SKM-1 (cell line): ENCODE measurements around the gene GTF2IRD1.
A peak's percentile ranks its signal among the peaks of the same experiment; 100 is the strongest.
"Not testable (repeated sequence)": the region's sequence is repeated elsewhere in the genome, so short reads cannot be mapped to it uniquely, and the experiment has no call there.

Experiments
- DNase-seq: peaks from one replicate; lab custom pipeline; 2025; ENCODE audit not compliant: unreplicated experiment; lab: John Stamatoyannopoulos, UW

The GTF2IRD1 gene

GRCh38 chr7:74544706-74545469, 91.2 kb downstream of the GTF2IRD1 start:
- DNase-seq: peak; percentile 82

DNA sequence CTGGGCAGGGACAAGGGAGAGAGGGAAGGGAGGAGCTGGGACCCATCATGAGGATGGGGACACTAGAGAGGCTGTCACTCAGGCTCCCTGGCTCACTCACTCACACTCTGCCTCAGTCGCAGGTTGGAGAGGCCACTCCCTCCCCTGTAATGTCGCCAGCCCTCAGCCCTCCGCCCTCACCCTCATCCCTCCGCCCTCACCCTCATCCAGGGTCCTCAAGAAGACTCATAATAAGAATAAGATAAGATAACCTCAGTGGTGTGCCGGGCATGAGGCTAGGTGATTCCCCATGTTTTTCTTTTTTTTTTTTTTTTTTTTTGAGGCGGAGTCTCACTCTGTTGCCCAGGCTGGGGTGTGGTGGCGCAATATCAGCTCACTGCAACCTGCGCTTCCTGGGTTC, 92.2 kb downstream of the GTF2IRD1 start:
- DNase-seq: no peak

DNA sequence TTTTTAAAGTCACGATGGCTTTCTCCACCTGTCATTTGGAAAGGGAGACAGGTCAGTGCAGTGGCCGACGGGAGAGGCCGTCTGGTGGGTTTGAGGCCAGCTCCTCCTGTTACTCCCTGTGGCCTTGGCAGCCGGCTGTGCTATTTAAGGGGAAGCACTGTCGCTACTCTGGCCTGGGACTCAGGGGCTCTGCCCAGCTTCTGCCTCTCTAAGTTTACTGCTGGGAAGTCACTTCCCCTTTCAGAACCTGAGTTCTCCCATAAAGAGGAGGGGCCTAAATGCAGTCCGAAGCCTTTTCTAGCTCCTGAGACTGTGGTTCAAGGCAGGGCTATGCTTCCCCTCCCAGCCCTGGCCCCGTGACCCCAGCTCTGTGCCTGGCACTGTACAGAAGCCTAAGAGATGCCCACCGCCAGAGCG, 99.9 kb downstream of the GTF2IRD1 start:
- DNase-seq: peak; percentile 51

DNA sequence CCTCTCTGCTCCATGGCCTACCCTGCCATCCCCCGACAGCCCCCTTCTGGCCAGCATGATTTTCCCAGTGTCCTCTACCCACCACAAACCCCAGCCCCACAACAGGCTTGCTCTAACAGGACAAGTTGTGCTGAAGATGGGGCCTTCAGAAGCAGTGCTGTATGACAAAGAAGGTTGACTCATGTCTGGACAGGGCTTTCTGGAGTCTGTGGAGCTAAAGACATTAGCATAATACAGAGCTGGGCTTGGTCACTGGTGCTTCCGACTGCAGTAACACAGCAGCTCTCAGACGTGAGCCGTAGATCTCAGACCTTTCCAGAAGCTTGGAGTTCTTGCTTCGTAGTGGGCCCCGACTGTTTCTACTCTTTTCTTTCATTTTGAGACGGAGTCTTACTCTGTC, 100.5 kb downstream of the GTF2IRD1 start:
- DNase-seq: no peak

DNA sequence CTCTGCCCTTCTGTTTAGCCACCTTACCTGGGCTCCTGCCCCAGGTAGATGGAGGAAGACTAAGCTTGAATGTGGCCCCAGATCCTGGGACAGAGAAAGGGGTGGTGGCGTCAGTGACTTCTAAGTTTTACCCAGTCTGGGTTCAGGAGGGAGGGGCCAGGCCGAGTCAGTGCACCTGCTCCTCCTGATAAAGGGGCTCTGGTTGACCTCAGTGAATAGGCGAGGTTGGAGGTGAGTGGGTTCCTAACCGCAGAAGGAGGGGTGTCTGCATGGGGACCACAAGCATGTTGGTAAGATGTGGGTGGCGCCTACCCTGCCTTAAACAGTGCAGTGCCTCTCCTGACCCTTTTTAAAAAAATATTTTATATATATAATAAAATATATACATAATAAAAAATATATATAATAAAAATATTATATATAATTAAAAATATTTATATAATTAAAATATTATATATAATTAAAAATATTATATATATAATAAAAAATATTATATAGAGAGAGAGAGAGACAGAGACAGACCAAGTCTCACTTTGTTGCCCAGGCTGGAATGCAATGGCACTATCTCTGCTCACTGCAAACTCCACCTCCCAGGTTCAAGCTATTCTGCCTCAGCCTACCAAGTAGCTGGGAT, 106.5 kb downstream of the GTF2IRD1 start:
- no peak for DNase-seq

DNA sequence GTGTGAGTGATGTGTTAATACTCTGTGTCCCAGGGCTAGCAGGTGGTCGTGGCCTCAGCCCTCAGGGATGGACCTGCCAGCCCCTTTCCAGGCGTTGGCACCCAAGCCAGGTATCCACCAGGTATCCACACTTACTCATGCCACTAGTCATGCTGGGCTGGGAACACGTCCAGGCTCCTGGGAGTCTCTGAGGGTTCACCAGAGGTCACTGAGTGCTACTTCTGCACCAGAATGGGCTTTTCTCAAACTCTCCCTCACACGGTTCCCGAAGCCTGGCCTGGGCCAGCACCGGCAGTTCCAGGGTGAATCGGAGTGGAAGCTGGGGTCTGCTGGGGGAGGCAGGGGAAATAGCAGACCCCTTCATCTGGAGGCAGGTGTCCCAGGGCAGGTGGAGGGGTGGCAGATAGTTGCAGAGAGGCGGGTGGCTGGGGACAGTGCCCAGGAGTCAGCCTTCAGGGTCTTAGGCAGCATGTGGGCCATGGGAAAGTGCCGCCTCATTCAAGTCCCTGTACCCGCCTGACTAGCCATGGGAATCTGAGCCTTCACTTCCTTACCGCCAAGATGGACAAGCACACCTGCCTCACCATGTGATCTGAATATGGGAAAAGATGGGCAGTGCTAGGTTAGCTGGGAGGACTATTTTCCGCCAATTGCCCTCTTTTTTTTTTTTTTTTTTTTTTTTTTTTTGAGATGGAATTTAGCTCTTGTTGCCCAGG, 108.3 kb downstream of the GTF2IRD1 start:
- DNase-seq: no peak

GRCh38 chr7:74563639-74564038, 109.9 kb downstream of the GTF2IRD1 start:
- DNase-seq: not testable (repeated sequence)

- DNase-seq: no peak
Observed at GRCh38 chr7:74567318-74567668, 113.6 kb downstream of the GTF2IRD1 start.

DNA sequence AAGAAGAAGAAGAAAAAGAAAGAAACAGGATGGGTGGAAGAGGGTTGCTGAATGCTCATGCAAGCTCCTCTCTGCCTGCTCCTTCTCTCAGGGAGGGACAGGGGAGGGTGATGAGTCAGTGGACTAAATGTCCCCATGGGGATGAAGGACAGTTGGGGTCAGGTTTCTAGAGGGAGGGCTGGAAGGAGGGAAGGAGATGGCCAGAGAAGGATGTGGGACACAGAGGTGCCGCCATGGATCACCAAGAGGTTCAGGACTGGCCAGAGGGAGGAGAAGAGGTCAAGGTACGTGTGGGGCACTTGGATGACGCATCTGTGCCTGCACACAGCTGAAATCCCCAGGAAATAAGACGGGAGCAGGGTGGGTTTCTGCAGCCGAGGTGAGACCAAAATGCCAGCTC, 115.0 kb downstream of the GTF2IRD1 start:
- no peak for DNase-seq

DNA sequence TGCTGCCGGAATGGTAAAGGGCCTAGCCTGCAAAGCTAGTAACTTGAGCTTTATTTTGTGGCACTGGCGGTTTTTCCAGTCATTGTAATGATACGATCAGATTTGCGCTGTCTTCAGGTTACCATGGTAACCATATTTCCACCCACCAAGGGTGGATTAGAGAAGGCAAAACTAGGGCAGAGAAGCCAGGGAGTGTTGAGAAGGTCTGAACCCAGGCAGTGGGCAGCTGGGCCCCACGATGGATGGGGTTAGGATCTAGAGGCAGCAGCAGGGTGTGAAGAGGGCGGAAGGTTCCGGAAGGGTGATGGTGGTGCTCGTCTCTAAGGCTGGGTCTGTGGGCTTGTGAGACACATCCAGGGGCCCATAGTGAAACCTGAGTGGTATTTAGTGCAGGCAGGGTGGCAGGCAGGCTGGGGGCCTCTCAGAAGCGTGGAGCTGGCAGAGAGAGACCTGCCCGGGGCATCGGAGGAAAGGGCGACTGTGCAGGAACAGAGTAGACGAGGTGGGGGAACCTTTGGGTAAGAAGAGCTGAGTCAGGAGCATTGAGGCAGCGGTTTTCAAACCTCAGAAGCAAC, 115.9 kb downstream of the GTF2IRD1 start:
- no peak for DNase-seq

- no peak for DNase-seq
Observed at GRCh38 chr7:74570533-74571156, 116.9 kb downstream of the GTF2IRD1 start.

- DNase-seq: no peak
Observed at GRCh38 chr7:74572301-74572979, 118.7 kb downstream of the GTF2IRD1 start.

GRCh38 chr7:74573512-74573911, 119.8 kb downstream of the GTF2IRD1 start:
- DNase-seq: no peak

- DNase-seq: no peak
Observed at GRCh38 chr7:74575083-74575784, 121.5 kb downstream of the GTF2IRD1 start.

DNA sequence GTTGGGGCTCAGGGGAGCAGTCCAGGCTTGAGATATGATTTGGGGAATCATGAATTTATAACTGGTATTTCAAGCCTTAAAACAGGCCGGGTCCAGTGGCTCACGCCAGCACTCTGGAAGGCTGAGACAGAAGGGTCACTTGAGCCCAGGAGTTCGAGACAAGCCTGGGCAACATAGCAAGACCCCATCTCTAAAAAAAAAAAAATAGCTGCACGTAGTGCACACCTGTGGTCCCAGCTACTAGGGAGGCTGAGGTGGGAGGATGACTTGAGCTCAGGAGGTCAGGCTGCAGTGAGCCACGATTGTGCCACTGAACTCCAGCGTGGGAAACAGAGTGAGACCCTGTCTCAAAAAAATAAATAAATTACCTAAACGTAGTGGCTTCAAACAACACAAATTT, 122.1 kb downstream of the GTF2IRD1 start:
- no peak for DNase-seq

GRCh38 chr7:74579800-74580685, 126.3 kb downstream of the GTF2IRD1 start:
- no peak for DNase-seq

DNA sequence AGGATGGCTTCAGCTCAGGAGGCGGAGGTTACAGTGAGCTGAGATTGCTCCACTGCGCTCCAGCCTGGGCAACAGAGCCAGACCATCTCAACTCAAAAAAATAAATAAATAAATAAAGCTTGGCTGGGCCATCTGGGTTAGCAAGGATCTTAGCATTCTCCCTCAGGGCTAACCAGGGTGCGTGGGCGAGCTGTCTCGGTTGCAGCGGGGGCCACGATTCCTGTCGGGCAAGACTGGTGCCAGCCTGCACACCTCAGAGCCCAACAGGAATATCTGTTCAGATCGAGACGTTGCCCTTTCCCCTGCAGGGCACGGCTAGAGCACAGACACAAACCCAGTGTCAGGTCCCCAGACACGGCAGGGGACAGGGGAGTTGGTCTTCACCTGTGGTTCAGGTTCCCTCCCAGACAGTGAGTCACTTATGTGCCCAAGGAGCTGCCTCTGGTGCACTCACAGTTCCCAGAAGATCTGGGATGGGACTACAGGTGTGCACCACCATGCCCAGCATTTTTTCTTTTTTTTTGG, 128.3 kb downstream of the GTF2IRD1 start:
- DNase-seq: no peak

DNA sequence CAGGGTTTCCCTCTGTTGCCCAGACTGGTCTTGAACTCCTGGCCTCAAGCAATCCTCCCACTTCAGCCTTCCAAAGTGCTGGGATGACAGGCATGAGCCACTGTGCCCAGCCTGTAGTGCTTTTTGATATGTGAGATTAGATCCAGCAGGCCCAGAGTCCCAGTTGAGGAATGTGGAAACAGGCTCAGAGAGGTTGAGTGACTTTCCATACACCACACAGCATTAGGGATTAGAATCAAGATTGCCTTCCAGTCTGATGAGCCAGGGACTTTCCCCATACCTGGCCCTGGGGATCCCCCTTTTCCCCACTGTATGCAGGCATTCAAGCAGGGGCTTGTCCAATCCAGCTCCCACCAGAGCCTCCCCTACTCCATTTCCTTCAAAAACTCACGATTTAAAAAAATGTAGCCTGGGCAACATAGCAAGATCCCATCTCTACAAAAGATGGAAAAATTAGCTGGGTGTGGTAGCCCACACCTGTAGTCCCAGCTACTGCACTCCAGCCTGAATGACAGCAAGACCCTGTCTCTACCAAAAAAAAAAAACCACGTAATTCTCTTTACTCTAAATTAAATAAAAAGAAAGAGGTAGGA, 128.8 kb downstream of the GTF2IRD1 start:
- DNase-seq: no peak

- DNase-seq: no peak
Observed at GRCh38 chr7:74583630-74584029, 129.9 kb downstream of the GTF2IRD1 start.
